ENCODE results near the gene MTCL1.

GRCh38 chr18:8791171-8791651 lies 85.9 kb downstream of the MTCL1 start:
- no peak for TF ChIP-seq CTCF (IDR thresholded peaks at IDR 0.05)
- TF ChIP-seq POLR2AphosphoS5 (IDR thresholded peaks at IDR 0.05) = no peak
